IPS-15b (cell line): ENCODE measurements around the gene ESYT1.

ENCODE experiments used
- H3K27me3 ChIP-seq: one replicate; pipeline ENCODE4 v1.6.1; 2013; ENCODE audit warnings: low read length; ENCODE audit not compliant: control insufficient read depth, insufficient read depth
- H3K36me3 ChIP-seq: one replicate; pipeline ENCODE4 v1.6.1; 2013; ENCODE audit warnings: low read length; ENCODE audit not compliant: control insufficient read depth, insufficient read depth
- H3K4me1 ChIP-seq: one replicate; pipeline ENCODE4 v1.6.1; 2013; ENCODE audit warnings: mild to moderate bottlenecking, low read length; ENCODE audit not compliant: control insufficient read depth, insufficient read depth
- H3K4me3 ChIP-seq: one replicate; pipeline ENCODE4 v1.5.1; 2013; ENCODE audit warnings: low read depth, low read length
- H3K9ac ChIP-seq: one replicate; pipeline ENCODE4 v1.6.1; 2013; ENCODE audit warnings: low read depth, mild to moderate bottlenecking, low read length
- H3K9me3 ChIP-seq: one replicate; pipeline ENCODE4 v1.6.1; 2013; ENCODE audit warnings: mild to moderate bottlenecking, low read length; ENCODE audit not compliant: control insufficient read depth, insufficient read depth

ESYT1 gene

DNA sequence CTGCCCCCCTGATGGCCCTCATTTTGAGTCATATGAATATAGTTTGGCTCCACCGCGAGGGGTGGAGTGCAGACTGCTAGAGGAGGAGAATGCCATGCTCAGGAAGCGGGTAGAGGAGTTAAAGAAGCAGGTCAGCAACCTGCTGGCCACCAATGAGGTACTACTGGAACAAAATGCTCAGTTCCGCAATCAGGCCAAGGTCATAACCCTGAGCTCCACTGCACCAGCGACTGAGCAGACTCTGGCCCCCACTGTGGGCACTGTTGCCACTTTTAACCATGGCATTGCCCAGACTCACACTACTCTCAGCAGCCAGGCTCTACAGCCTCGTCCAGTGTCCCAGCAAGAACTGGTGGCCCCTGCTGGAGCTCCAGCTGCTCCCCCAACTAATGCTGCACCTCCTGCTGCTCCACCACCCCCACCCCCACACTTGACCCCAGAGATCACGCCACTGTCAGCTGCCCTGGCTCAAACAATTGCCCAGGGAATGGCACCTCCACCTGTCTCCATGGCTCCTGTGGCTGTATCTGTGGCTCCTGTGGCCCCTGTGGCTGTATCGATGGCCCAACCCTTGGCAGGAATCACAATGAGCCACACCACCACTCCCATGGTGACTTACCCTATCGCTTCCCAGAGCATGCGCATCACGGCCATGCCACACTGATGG lies 6.7 kb upstream of the ESYT1 start:
- Histone ChIP-seq H3K4me3 (no peak overlapping the region), H3K4me1 (peaks cover 9% of the 10 kb centered on the region), H3K9ac (no peak overlapping the region), H3K9me3 (no peaks in the 10 kb centered on the region), H3K36me3 (peaks cover 7% of the 10 kb centered on the region), H3K27me3 (no peaks in the 10 kb centered on the region)

DNA sequence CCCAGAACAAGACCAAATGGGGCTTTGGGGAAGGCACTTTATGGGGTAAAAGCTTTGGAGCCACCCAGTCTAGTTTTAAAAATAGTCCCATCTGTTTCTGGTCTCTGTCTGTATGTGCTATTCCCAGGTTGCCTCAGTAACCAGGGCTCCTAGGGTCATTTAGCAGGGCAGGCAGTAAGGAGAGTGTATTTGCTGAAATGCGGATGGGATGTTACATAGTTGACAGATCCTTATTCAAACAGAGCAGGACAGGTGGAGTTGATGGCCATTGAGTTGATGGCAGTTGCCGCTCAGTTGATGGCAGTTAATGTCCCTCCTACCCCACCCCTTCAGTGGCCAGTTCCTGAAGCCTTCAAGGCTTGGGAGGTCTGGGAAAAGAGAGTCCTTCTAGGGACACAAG lies 5.4 kb upstream of the ESYT1 start:
- H3K27me3 ChIP-seq: no peaks in the 10 kb centered on the region
- no peaks in the 10 kb centered on the region for H3K9me3 ChIP-seq
- H3K36me3 ChIP-seq: peaks cover 7% of the 10 kb centered on the region
- no peak overlapping the region for H3K9ac ChIP-seq
- H3K4me3 ChIP-seq: no peak overlapping the region
- peaks cover 20% of the 10 kb centered on the region for H3K4me1 ChIP-seq

DNA sequence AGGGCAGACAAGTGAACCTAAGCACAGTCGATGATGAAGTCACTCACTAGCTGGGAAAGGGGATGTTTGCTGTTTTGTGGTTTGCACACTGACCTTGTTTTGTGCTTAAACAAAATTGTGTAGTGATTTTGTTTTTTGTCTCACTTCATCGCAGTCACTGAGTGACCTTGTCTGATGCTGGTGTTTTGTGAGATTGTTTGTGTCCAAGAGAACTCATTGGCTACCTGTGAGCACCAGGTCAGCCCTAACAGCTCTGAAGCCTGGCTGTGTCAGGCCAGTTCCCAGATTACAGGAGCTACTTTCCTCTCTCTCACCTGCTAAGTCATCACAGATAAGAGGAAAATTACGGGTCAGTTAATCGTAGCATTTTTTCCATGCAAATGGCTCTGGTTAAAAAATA lies 3.9 kb upstream of the ESYT1 start:
- Histone ChIP-seq H3K9me3 (no peaks in the 10 kb centered on the region), H3K4me3 (no peak overlapping the region), H3K4me1 (peaks cover 17% of the 10 kb centered on the region), H3K9ac (no peak overlapping the region), H3K27me3 (no peaks in the 10 kb centered on the region), H3K36me3 (peaks cover 7% of the 10 kb centered on the region)

DNA sequence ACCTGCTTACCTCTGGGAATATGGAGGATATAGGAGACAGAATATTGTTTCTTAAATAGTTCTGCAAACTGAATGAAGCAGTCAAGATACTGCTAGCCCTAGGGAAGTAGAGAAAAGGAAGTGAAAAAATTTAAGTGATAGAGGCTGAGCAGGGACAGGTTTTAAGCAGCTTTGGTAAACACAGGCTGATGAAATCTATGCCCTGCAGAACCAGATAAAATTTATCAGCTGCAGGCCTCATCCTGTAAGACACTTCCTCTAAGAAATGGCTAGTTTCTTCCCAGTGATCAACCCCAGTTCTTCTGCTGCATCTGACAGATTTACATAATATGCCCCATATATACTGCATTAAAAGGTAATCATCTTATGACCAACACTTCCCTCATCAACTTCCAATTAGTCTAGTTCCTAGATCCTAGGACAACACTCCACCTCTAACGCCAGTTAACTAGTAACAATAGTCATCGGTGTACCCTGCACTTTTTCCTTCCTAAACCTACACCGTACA lies 1.3 kb upstream of the ESYT1 start:
- peak overlapping the region; percentile 40 for H3K4me3 ChIP-seq
- H3K9ac ChIP-seq: no peak overlapping the region
- peaks cover 12% of the 10 kb centered on the region for H3K36me3 ChIP-seq
- peaks cover 12% of the 10 kb centered on the region for H3K4me1 ChIP-seq
- H3K9me3 ChIP-seq: no peaks in the 10 kb centered on the region
- H3K27me3 ChIP-seq: no peaks in the 10 kb centered on the region

DNA sequence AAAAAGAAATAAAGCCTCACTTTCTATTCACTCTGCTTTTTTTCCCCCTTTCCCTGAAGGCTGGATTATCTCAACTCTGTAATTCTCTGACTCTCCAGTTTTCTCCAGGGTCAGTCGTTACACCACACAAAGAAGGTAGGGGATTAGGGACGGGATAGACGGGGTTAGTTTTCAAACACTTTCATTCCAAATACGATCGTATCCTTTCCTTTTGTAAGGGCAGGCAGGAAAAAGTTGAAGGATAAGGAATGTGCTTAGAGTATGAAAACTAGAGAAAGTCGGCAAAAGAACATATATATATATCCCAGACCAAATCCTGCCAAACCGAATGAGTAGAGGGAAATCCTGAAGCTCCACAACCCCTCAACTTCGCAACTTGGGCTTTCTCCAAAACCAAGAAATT lies 581 bp upstream of the ESYT1 start:
- H3K4me3 ChIP-seq: peak overlapping the region; percentile 40

DNA sequence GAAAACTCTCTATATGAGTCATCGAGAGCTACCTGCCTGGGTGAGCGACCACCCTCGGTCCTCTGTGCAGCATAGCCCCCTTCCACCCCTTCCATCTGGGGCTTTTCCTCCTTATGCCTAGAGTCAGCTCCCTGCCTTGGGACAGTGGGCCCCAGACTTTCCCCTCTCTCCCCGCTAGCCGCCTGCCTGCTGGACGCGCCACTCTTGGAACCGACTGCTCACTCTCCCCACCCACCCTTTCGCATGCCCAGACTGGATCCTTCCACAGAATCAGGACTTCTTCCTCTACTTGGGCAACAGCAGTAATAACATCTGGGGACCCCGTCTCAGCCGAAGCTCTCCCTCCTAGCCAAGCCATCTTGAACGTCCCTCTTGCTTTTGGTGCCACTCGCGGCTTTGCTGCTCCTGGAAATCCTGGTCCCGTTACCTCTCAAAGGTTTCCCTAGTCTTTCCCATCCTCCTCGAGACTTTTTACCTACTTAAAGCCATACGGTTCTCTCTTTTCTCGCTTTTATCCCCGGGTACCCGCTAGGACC lies 671 bp downstream of the ESYT1 start:
- H3K4me1 ChIP-seq: peaks cover 12% of the 10 kb centered on the region
- peak overlapping the region; percentile 93 for H3K4me3 ChIP-seq
- no peaks in the 10 kb centered on the region for H3K9me3 ChIP-seq
- peaks cover 25% of the 10 kb centered on the region for H3K36me3 ChIP-seq
- peak overlapping the region; percentile 74 for H3K9ac ChIP-seq
- no peaks in the 10 kb centered on the region for H3K27me3 ChIP-seq

More for the DNA sequence above, 581 bp upstream of the ESYT1 start:
- H3K4me1 ChIP-seq: peaks cover 12% of the 10 kb centered on the region
- H3K9ac ChIP-seq: no peak overlapping the region
- H3K9me3 ChIP-seq: no peaks in the 10 kb centered on the region
- H3K36me3 ChIP-seq: peaks cover 17% of the 10 kb centered on the region
- H3K27me3 ChIP-seq: no peaks in the 10 kb centered on the region

DNA sequence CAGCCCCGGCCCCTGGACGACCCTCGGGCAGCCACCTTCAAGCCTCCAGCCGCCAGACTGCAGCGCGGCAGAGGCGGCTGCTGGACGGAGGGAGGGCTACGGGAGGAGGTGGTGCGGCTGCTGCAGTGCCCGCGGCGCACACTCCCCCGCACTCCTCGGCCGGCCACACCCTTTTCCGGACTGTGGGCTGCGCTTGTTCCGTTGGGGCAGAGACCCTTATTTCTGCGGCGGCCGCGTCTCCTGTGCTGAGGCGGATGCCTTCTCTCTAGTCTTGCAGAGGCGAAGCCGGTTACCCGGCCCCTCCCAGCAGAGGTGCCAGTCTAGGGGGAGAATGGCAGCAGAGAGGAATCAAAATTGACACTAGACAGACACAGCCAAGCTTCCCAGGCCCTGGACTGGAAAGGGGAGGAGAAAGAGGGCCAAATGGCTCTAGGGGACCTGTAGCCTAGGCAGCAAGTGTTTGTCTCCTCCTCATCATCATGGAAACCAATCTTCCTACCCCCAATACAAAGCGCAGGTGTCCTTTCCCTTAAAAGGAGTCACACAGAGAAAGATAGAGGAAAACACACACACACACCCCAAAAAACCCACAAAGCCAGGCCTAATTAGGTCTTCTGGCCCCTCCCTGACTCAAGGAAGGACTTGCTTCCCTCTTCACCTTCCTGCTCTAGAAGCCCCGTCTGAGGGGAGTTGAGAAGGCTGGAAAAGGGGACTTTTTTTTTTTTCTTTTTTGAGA lies 1.3 kb downstream of the ESYT1 start:
- H3K4me3 ChIP-seq: peak overlapping the region; percentile 93
- H3K9ac ChIP-seq: peak overlapping the region; percentile 74
- H3K9me3 ChIP-seq: no peaks in the 10 kb centered on the region
- peaks cover 28% of the 10 kb centered on the region for H3K36me3 ChIP-seq
- H3K27me3 ChIP-seq: no peaks in the 10 kb centered on the region
- peaks cover 12% of the 10 kb centered on the region for H3K4me1 ChIP-seq

DNA sequence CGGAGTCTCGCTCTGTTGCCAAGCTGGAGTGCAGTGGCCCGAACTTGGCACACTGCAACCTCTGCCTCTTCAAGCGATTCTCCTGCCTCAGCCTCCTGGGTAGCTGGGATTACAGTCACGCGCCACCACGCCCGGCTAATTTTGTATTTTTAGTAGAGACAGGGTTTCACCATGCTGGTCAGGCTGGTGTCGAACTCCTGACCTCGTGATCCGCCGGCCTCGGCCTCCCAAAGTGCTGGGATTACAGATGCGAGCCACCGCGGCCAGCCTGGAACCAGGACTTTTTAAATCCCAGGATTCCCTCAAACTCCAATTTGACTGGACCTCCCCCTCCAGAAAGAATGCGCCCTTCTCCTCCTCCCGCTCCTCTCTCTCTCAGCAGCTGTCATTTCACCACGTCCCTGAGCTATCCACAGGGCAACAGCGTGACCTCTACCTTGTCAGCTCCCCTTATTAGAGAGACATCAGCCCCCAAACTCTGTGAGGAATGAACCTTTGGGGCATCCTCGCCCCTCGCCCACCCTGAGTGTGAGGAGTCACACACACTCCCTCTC lies 2.0 kb downstream of the ESYT1 start:
- peak overlapping the region; percentile 93 for H3K4me3 ChIP-seq
- H3K4me1 ChIP-seq: peaks cover 12% of the 10 kb centered on the region
- H3K9ac ChIP-seq: peak overlapping the region; percentile 61
- no peaks in the 10 kb centered on the region for H3K9me3 ChIP-seq
- peaks cover 31% of the 10 kb centered on the region for H3K36me3 ChIP-seq
- no peaks in the 10 kb centered on the region for H3K27me3 ChIP-seq

DNA sequence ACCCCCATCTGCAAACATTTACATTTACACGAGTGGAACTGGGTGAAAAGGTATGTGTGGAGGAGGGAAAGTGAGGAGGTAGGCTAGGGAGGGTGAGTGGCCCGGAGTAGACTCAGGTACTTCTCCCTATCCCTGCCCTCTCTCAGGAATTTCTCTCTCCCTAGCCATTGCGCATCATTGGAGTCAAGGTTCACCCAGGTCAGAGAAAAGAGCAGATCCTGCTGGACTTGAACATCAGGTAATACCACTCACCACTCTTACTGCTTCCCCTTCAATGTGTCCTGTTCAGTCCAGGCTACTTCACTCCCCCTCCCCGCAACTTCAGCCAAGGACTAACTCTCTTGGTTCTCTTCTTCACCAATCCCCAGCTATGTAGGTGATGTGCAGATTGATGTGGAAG lies 2.8 kb downstream of the ESYT1 start:
- Histone ChIP-seq H3K36me3 (peaks cover 32% of the 10 kb centered on the region), H3K9ac (no peak overlapping the region), H3K27me3 (no peaks in the 10 kb centered on the region), H3K9me3 (no peaks in the 10 kb centered on the region), H3K4me3 (no peak overlapping the region), H3K4me1 (peaks cover 12% of the 10 kb centered on the region)

DNA sequence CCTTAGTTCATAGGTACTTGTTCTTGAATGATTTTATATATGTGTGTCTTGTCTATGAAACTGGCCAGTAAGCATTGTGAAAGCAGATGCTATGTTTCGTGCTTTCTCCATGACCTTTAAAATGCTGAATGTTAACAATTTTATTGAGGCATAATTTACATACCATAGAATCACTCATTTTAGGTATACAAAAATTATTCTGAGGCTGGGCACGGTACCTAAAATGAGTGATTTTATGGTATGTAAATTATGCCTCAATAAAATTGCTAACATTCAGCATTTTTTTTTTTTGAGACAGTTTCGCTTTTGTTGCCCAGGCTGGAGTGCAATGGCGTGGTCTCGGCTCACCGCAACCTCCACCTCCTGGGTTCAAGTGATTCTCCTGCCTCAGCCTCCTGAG lies 6.8 kb downstream of the ESYT1 start:
- Histone ChIP-seq H3K4me3 (no peak overlapping the region), H3K9me3 (no peaks in the 10 kb centered on the region), H3K9ac (no peak overlapping the region), H3K27me3 (no peaks in the 10 kb centered on the region), H3K36me3 (peaks cover 60% of the 10 kb centered on the region), H3K4me1 (no peaks in the 10 kb centered on the region)

DNA sequence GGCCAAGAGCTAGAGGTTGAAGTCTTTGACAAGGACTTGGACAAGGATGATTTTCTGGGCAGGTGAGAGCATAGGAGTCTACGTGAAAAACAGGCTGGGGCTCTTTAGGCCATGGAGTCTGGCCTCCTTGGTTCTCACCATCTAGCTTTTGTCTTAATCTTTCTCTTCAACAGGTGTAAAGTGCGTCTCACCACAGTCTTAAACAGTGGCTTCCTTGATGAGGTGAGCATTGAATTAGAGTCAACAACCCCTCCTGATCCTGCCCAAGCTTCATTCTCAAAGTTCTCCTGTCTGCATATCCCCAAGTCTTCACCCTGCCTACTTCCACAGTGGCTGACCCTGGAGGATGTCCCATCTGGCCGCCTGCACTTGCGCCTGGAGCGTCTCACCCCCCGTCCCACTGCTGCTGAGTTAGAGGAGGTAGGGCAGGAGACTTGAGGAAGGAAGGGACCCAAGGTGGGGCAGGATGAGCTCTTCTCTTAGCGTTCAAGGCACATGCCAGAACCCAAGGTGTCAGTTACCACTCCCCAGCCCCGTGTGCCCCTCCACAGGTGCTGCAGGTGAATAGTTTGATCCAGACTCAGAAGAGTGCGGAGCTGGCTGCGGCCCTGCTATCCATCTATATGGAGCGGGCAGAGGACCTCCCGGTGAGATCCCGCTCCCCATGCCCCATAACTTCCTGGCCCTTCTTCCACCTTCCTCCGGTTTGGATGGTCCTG lies 9.9 kb downstream of the ESYT1 start:
- Histone ChIP-seq H3K36me3 (peaks cover 64% of the 10 kb centered on the region), H3K9ac (no peak overlapping the region), H3K4me1 (no peaks in the 10 kb centered on the region), H3K27me3 (no peaks in the 10 kb centered on the region), H3K4me3 (no peak overlapping the region), H3K9me3 (no peaks in the 10 kb centered on the region)
